ENCODE data around the gene SELENOV.
A peak's percentile ranks its signal among the peaks of the same experiment; 100 is the strongest.

Gene SELENOV

GRCh38 chr19:39518975-39519374, 4.0 kb downstream of the SELENOV start:
- DNase-seq = no peak

- DNase-seq = no peak
These were observed 5.9 kb downstream of the SELENOV start for GRCh38 chr19:39520541-39521484.

- DNase-seq = peak in 1 of 56 donors; percentile 3
These were observed 9.6 kb downstream of the SELENOV start for GRCh38 chr19:39524495-39524894.

GRCh38 chr19:39525205-39525604, 10.3 kb downstream of the SELENOV start:
- no peak for DNase-seq

- no peak for DNase-seq
These were observed 16.9 kb downstream of the SELENOV start for GRCh38 chr19:39531834-39532232.

GRCh38 chr19:39532233-39533002, 17.5 kb downstream of the SELENOV start, which contains the start of gene EID2B:
Gene EID2B (minus strand): TSS chr19:39532852. CDS start chr19:39532802, 50 bp downstream.
- peak; percentile 39 to 95 (median 88) for DNase-seq

GRCh38 chr19:39533003-39533512, 18.1 kb downstream of the SELENOV start:
- DNase-seq = no peak

GRCh38 chr19:39533791-39534190, 18.9 kb downstream of the SELENOV start:
- no peak for DNase-seq

GRCh38 chr19:39539165-39539517, 24.2 kb downstream of the SELENOV start:
- no peak for DNase-seq

GRCh38 chr19:39539518-39540332, 24.8 kb downstream of the SELENOV start, which contains the start of gene EID2:
Gene EID2 (minus strand): TSS chr19:39540161. CDS start chr19:39540079, 82 bp downstream.
- DNase-seq = peak; percentile 57 to 97 (median 92)

- no peak for DNase-seq
These were observed 25.4 kb downstream of the SELENOV start for GRCh38 chr19:39540333-39540673.

GRCh38 chr19:39542206-39542605, 27.3 kb downstream of the SELENOV start:
- DNase-seq = peak in 17 of 56 donors; percentile 1 to 44 (median 8)

GRCh38 chr19:39543477-39543857, 28.5 kb downstream of the SELENOV start:
- DNase-seq = no peak

GRCh38 chr19:39544226-39544903, 29.4 kb downstream of the SELENOV start:
- no peak for DNase-seq

- DNase-seq = no peak
These were observed 30.0 kb downstream of the SELENOV start for GRCh38 chr19:39544911-39545310.

GRCh38 chr19:39546599-39546998, 31.7 kb downstream of the SELENOV start:
- no peak for DNase-seq

GRCh38 chr19:39550197-39550596, 35.3 kb downstream of the SELENOV start:
- no peak for DNase-seq

GRCh38 chr19:39553082-39553652, 38.2 kb downstream of the SELENOV start:
- no peak for DNase-seq

- DNase-seq = no peak
These were observed 39.9 kb downstream of the SELENOV start for GRCh38 chr19:39554701-39555311.

GRCh38 chr19:39555883-39556282, 40.9 kb downstream of the SELENOV start:
- DNase-seq = peak in 1 of 56 donors; percentile 2
